ENCODE data around the gene SERPINB5. TPM values are rescaled to one million over a fixed set of nuclear protein-coding genes. Genes with fewer than 3 reads are reported as not detected.
"Not testable (repeated sequence)": the region's sequence is repeated elsewhere in the genome, so short reads cannot be mapped to it uniquely, and the experiment has no call there.

The SERPINB5 gene
- total RNA-seq, 3 donors from 2014 or later = 12.6 to 17.4 TPM; not detected in 1

GRCh38 chr18:63445037-63445436, 31.7 kb upstream of the SERPINB5 start:
- H3K4me3 ChIP-seq = no peak overlapping the region
- TF ChIP-seq POLR2AphosphoS5 (IDR thresholded peaks at IDR 0.05) (no peak), POLR2A (IDR thresholded peaks at IDR 0.05) (no peak), CTCF (IDR thresholded peaks at IDR 0.05) (no peak)
- intact Hi-C loops (cut with DNase I; ENCODE audit: low total_unique reads) = no loop called here
- no peaks in the 10 kb centered on the region for H3K4me1 ChIP-seq
- H3K27me3 ChIP-seq = no peaks in the 10 kb centered on the region
- no peaks in the 10 kb centered on the region for H3K36me3 ChIP-seq
- no peaks in the 10 kb centered on the region for H3K9me3 ChIP-seq
- peak in 1 of 2 donors; percentile 66 for DNase-seq (ENCODE audit: low spot score in 2 of 2)
- peak overlapping the region; percentile 54 to 66 for H3K27ac ChIP-seq

GRCh38 chr18:63446266-63446665, 30.5 kb upstream of the SERPINB5 start:
- no peaks in the 10 kb centered on the region for H3K9me3 ChIP-seq
- H3K4me3 ChIP-seq = no peak overlapping the region
- H3K27ac ChIP-seq = no peak overlapping the region
- no peak for DNase-seq (ENCODE audit: low spot score in 2 of 2)
- intact Hi-C loops (cut with DNase I; ENCODE audit: low total_unique reads) = no loop called here
- no peaks in the 10 kb centered on the region for H3K27me3 ChIP-seq
- no peak for TF ChIP-seq CTCF (IDR thresholded peaks at IDR 0.05)
- TF ChIP-seq POLR2A (IDR thresholded peaks at IDR 0.05) = no peak
- TF ChIP-seq POLR2AphosphoS5 (IDR thresholded peaks at IDR 0.05) = no peak
- no peaks in the 10 kb centered on the region for H3K36me3 ChIP-seq
- H3K4me1 ChIP-seq = no peaks in the 10 kb centered on the region

GRCh38 chr18:63447066-63447465, 29.7 kb upstream of the SERPINB5 start:
- TF ChIP-seq POLR2A (IDR thresholded peaks at IDR 0.05) (no peak), CTCF (IDR thresholded peaks at IDR 0.05) (no peak), POLR2AphosphoS5 (IDR thresholded peaks at IDR 0.05) (no peak)
- intact Hi-C loops (cut with DNase I; ENCODE audit: low total_unique reads) = no loop called here
- Histone ChIP-seq H3K9me3 (no peaks in the 10 kb centered on the region), H3K36me3 (no peaks in the 10 kb centered on the region), H3K27me3 (no peaks in the 10 kb centered on the region), H3K4me3 (no peak overlapping the region), H3K4me1 (no peaks in the 10 kb centered on the region), H3K27ac (no peak overlapping the region)
- no peak for DNase-seq (ENCODE audit: low spot score in 2 of 2)

- intact Hi-C loops (cut with DNase I; ENCODE audit: low total_unique reads) = no loop called here
- TF ChIP-seq POLR2AphosphoS5 (IDR thresholded peaks at IDR 0.05) (no peak), CTCF (IDR thresholded peaks at IDR 0.05) (no peak), POLR2A (IDR thresholded peaks at IDR 0.05) (no peak)
- Histone ChIP-seq H3K4me3 (no peak overlapping the region), H3K27ac (no peak overlapping the region), H3K36me3 (no peaks in the 10 kb centered on the region), H3K9me3 (no peaks in the 10 kb centered on the region), H3K4me1 (no peaks in the 10 kb centered on the region), H3K27me3 (no peaks in the 10 kb centered on the region)
- DNase-seq (ENCODE audit: low spot score in 2 of 2) = no peak
These were observed 27.3 kb upstream of the SERPINB5 start for GRCh38 chr18:63449426-63449825.

GRCh38 chr18:63451799-63452660, 24.7 kb upstream of the SERPINB5 start:
- no peak overlapping the region for H3K27ac ChIP-seq
- no peaks in the 10 kb centered on the region for H3K9me3 ChIP-seq
- no peak overlapping the region for H3K4me3 ChIP-seq
- H3K27me3 ChIP-seq = no peaks in the 10 kb centered on the region
- intact Hi-C loops (cut with DNase I; ENCODE audit: low total_unique reads) = no loop called here
- TF ChIP-seq CTCF (IDR thresholded peaks at IDR 0.05) (no peak), POLR2AphosphoS5 (IDR thresholded peaks at IDR 0.05) (no peak), POLR2A (IDR thresholded peaks at IDR 0.05) (no peak)
- DNase-seq (ENCODE audit: low spot score in 2 of 2) = no peak
- H3K4me1 ChIP-seq = no peaks in the 10 kb centered on the region
- H3K36me3 ChIP-seq = no peaks in the 10 kb centered on the region

- H3K4me3 ChIP-seq; DNase-seq (ENCODE audit: low spot score in 2 of 2); H3K4me1 ChIP-seq; intact Hi-C loops (cut with DNase I; ENCODE audit: low total_unique reads); H3K27ac ChIP-seq; H3K36me3 ChIP-seq; H3K27me3 ChIP-seq; H3K9me3 ChIP-seq: not testable (repeated sequence)
These were observed 24.0 kb upstream of the SERPINB5 start for GRCh38 chr18:63452751-63453150.

All from breast epithelium (tissue), 4 donors.